DND-41 (cell line): ENCODE measurements around the gene OSTC.

Experiments used
- ATAC-seq: fragments of 200-7000 bp; cut with Tn5 transposase; 3 replicates; pipeline ENCODE4 v1.9.1; 2021; ENCODE audit warnings: low read depth; ENCODE audit not compliant: insufficient read depth
- DNase-seq: peaks from one replicate; pipeline ENCODE4 v3.0.0-alpha.2; 2020
- H2AFZ ChIP-seq: 2 replicates; pipeline ENCODE4 v1.6.0; 2012; ENCODE audit warnings: low read depth, low read length
- H3K27ac ChIP-seq: 2 replicates; pipeline ENCODE4 v1.5.1; 2012; ENCODE audit warnings: low read length, inconsistent platforms
- H3K27me3 ChIP-seq: fragments of 200-600 bp; sonication (generic); 2 replicates; pipeline ENCODE4 v1.6.0; 2012; ENCODE audit warnings: low read length, mild to moderate bottlenecking, inconsistent platforms; ENCODE audit not compliant: insufficient read depth, poor library complexity
- H3K36me3 ChIP-seq: 2 replicates; pipeline ENCODE4 v1.5.1; 2012; ENCODE audit warnings: low read length, inconsistent platforms; ENCODE audit not compliant: insufficient read depth
- H3K4me1 ChIP-seq: 2 replicates; pipeline ENCODE4 v1.5.1; 2012; ENCODE audit warnings: mild to moderate bottlenecking, low read length; ENCODE audit not compliant: insufficient read depth
- H3K4me2 ChIP-seq: 2 replicates; pipeline ENCODE4 v1.6.0; 2012; ENCODE audit warnings: mild to moderate bottlenecking, moderate library complexity, low read length, inconsistent platforms; ENCODE audit not compliant: insufficient read depth
- H3K4me3 ChIP-seq, 2 experiments: fragments of 200-600 bp in 1 of 2; shearing (Covaris generic) in 1 of 2; 2 replicates each; pipeline ENCODE4 v1.5.1; 2012 to 2016; ENCODE audit warnings: inconsistent platforms in 2 of 2, low read length in 2 of 2, mild to moderate bottlenecking in 2 of 2, low read depth in 1 of 2, moderate library complexity in 1 of 2
- H3K79me2 ChIP-seq: 2 replicates; pipeline ENCODE4 v1.6.0; 2012; ENCODE audit warnings: low read length, inconsistent platforms; ENCODE audit not compliant: insufficient read depth
- H3K9ac ChIP-seq: 2 replicates; pipeline ENCODE4 v1.6.0; 2012; ENCODE audit warnings: low read depth, mild to moderate bottlenecking, inconsistent platforms, low read length, moderate library complexity
- H3K9me3 ChIP-seq: 2 replicates; pipeline ENCODE4 v1.5.1; 2012; ENCODE audit warnings: low read length, moderate library complexity, mild to moderate bottlenecking, inconsistent platforms; ENCODE audit not compliant: insufficient read depth, severe bottlenecking
- H4K20me1 ChIP-seq: 2 replicates; pipeline ENCODE4 v1.6.0; 2012; ENCODE audit warnings: low read length; ENCODE audit not compliant: insufficient read depth
- CTCF ChIP-seq: IDR thresholded peaks from 2 replicates; pipeline ENCODE4 v1.5.1; 2012; ENCODE audit warnings: borderline replicate concordance, low read length, moderate library complexity, mild to moderate bottlenecking; ENCODE audit not compliant: poor library complexity, severe bottlenecking; ENCODE audit errors: extremely low read depth
- EZH2 ChIP-seq: IDR thresholded peaks from 3 replicates; pipeline ENCODE4 v1.6.1; 2012; ENCODE audit warnings: borderline replicate concordance, low read depth, mild to moderate bottlenecking, moderate library complexity, low read length, inconsistent platforms; ENCODE audit not compliant: severe bottlenecking

OSTC gene

GRCh38 chr4:108714880-108715279, 64.5 kb downstream of the OSTC start:
- no peak overlapping the region for H3K4me3 ChIP-seq
- no peak for ATAC-seq
- no peaks in the 10 kb centered on the region for H3K9me3 ChIP-seq
- H3K27ac ChIP-seq, result no peak overlapping the region
- no peaks in the 10 kb centered on the region for H4K20me1 ChIP-seq
- no peak overlapping the region for H2AFZ ChIP-seq
- no peak overlapping the region for H3K9ac ChIP-seq
- H3K4me1 ChIP-seq, result no peaks in the 10 kb centered on the region
- no peaks in the 10 kb centered on the region for H3K79me2 ChIP-seq
- TF ChIP-seq CTCF (no peak), EZH2 (no peak)
- no peak overlapping the region for H3K4me2 ChIP-seq
- DNase-seq, result no peak
- H3K27me3 ChIP-seq, result no peaks in the 10 kb centered on the region
- no peaks in the 10 kb centered on the region for H3K36me3 ChIP-seq

- Histone ChIP-seq H4K20me1 (no peaks in the 10 kb centered on the region), H3K36me3 (no peaks in the 10 kb centered on the region), H3K4me3 (no peak overlapping the region), H3K27me3 (no peaks in the 10 kb centered on the region), H3K79me2 (no peaks in the 10 kb centered on the region), H3K4me1 (no peaks in the 10 kb centered on the region), H3K9ac (no peak overlapping the region), H3K4me2 (no peak overlapping the region), H2AFZ (no peak overlapping the region), H3K27ac (no peak overlapping the region), H3K9me3 (no peaks in the 10 kb centered on the region)
- no peak for ATAC-seq
- TF ChIP-seq EZH2 (no peak), CTCF (peak; percentile 18)
- DNase-seq, result no peak
Observed at GRCh38 chr4:108716340-108716739, 65.9 kb downstream of the OSTC start.

GRCh38 chr4:108717386-108717785, 67.0 kb downstream of the OSTC start:
- H3K4me1 ChIP-seq, result no peaks in the 10 kb centered on the region
- H3K9ac ChIP-seq, result no peak overlapping the region
- TF ChIP-seq CTCF (no peak), EZH2 (no peak)
- no peak overlapping the region for H3K27ac ChIP-seq
- H3K79me2 ChIP-seq, result no peaks in the 10 kb centered on the region
- no peak overlapping the region for H2AFZ ChIP-seq
- no peaks in the 10 kb centered on the region for H3K27me3 ChIP-seq
- ATAC-seq, result no peak
- no peaks in the 10 kb centered on the region for H4K20me1 ChIP-seq
- no peak overlapping the region for H3K4me3 ChIP-seq
- no peaks in the 10 kb centered on the region for H3K9me3 ChIP-seq
- H3K36me3 ChIP-seq, result no peaks in the 10 kb centered on the region
- DNase-seq, result no peak
- no peak overlapping the region for H3K4me2 ChIP-seq
